SJSA1 (cell line): Measurements from ENCODE around the gene TP53TG5. TPM values are rescaled to one million over a fixed set of nuclear protein-coding genes. Genes with fewer than 3 reads are reported as not detected.

ENCODE experiments used
- DNase-seq, 2 experiments: peaks; one replicate each; pipeline ENCODE4 v3.0.0-alpha.2; 2015 to 2020; ENCODE audit warnings: low spot score in 2 of 2, low read depth in 1 of 2
- H3K27ac ChIP-seq: fragments of 250-450 bp; sonication (Bioruptor Pico); 2 replicates; pipeline ENCODE4 v1.5.1; 2020; ENCODE audit warnings: mild to moderate bottlenecking, moderate library complexity
- H3K27me3 ChIP-seq: fragments of 250-450 bp; sonication (Bioruptor Pico); replicated peaks from 2 replicates; pipeline ENCODE4 v1.5.1; 2020; ENCODE audit warnings: mild to moderate bottlenecking, moderate library complexity
- H3K36me3 ChIP-seq: fragments of 250-450 bp; sonication (Bioruptor Pico); 2 replicates; pipeline ENCODE4 v1.5.1; 2020; ENCODE audit warnings: mild to moderate bottlenecking
- H3K4me1 ChIP-seq: fragments of 250-450 bp; sonication (Bioruptor Pico); replicated peaks from 2 replicates; pipeline ENCODE4 v1.6.1; 2021; ENCODE audit warnings: mild to moderate bottlenecking
- H3K4me3 ChIP-seq: fragments of 250-450 bp; sonication (Bioruptor Pico); 2 replicates; pipeline ENCODE4 v1.5.1; 2020; ENCODE audit warnings: mild to moderate bottlenecking
- H3K9me3 ChIP-seq: fragments of 250-450 bp; sonication (Bioruptor Pico); replicated peaks from 2 replicates; pipeline ENCODE4 v1.5.1; 2020; ENCODE audit warnings: mild to moderate bottlenecking
- total RNA-seq: library from RNA; depleted of rRNA; stranded (reverse); fragments of >200 nt; shearing (Covaris generic); gene quantifications from 2 replicates; pipeline ENCODE4 v1.2.3, GENCODE V29; 2014

TP53TG5 gene
- total RNA-seq, 1 experiment from 2014 or later: not detected

DNA sequence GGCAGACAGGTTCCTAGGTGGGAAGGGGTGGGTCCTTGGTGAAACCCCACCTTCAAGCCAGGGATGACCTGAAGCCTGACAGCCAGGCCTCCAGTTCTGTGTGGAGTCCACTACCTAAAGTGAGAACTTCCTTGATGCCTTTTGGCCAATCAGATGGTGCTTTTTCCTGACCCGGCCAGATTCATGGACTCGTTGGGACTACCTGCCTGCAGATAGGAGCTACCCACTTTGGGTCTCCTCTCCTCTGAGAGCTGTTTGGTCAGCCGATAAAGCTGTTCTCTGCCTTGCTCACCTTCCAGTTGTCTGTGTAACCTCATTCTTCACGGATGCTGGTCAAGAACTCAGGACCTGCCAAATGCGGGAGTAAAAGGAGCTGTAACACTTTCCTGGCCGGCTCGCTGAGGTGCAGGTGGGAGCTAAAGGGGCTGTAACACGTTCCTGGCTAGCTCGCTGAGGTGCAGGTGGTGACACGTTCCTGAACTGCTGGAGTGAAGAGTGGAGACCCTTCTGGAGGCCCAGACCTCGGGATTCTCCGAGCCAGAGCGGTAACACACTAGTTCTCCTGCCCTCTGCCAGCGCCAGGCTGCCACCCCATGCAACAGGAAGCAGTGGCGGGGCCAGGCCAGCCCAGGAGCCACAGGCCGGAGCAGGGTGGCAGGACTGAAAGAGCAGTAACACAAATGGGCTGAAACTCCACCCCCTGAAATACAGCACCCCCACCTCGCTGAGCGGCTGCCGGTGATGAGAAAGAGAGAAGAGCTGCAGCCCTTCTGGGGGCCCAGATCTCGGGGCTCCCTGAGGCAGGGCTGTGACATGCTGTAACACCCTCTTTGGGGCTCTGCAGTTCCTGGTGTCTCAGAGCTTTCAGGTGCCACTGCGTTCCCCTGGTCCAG is 16.3 kb upstream of the TP53TG5 start:
- no peaks in the 10 kb centered on the region for H3K36me3 ChIP-seq
- no peak for DNase-seq
- H3K4me3 ChIP-seq: no peak overlapping the region
- no peaks in the 10 kb centered on the region for H3K4me1 ChIP-seq
- no peaks in the 10 kb centered on the region for H3K27me3 ChIP-seq
- no peak overlapping the region for H3K27ac ChIP-seq
- H3K9me3 ChIP-seq: no peaks in the 10 kb centered on the region

DNA sequence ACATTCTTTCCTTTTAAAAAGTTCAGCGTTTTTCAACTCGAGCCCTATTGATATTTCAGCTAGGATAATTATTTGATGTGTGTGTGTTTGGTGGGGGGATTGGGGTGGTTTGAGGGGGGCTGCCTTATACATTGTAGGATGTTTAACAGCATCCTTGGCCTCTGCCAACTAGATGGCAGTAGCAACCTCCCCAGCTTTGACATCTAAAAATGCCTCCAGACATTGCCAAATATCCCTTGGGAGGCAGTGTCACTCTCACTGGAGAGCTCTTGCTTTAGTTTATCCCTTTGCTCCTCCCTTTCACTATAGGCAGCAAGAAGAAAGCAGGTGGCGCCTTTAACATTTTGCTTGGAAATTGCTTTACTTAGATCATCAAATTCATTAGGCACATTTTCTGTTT is 14.6 kb upstream of the TP53TG5 start:
- Histone ChIP-seq H3K4me3 (no peak overlapping the region), H3K36me3 (no peaks in the 10 kb centered on the region), H3K27ac (no peak overlapping the region), H3K4me1 (no peaks in the 10 kb centered on the region), H3K9me3 (no peaks in the 10 kb centered on the region), H3K27me3 (no peaks in the 10 kb centered on the region)
- no peak for DNase-seq

DNA sequence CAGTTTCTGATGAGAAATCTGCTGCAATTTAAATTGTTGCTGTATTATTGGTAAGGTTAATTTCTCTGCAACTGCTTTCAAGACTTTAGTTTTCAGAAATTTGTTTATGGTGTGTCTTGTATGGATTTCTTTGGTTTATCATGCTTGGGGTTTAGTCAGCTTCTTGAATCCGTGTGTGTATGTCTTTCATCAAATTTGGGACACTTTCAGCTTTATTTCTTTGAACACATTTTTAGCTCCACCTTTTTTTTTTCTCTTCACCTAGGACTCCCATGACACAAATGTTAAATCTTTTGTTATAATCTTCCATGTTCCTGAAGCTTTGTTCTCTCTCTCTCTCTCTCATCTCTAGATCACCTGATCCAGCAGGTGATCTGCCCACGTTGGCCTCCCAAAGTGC is 13.4 kb upstream of the TP53TG5 start:
- Histone ChIP-seq H3K4me3 (no peak overlapping the region), H3K27me3 (no peaks in the 10 kb centered on the region), H3K4me1 (no peaks in the 10 kb centered on the region), H3K9me3 (no peaks in the 10 kb centered on the region), H3K27ac (no peak overlapping the region), H3K36me3 (no peaks in the 10 kb centered on the region)
- DNase-seq: no peak

DNA sequence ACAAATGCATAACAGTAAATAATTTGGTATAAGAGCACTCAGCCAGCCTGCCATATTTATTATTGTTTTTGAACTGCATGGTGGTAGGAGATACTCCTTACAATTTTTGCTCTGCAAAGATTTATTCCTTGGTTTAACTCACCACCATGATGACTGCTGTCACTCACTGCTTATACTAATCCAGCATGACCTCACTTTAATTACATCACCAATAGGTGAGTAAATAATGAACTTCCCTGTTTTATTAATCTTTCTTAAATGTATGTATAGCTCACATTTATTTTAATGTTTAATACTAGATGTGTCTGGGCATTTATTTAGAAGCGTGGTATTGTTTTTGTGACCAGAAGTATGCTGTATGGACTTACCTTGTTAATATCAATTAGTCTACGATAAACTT is 12.8 kb upstream of the TP53TG5 start:
- no peaks in the 10 kb centered on the region for H3K27me3 ChIP-seq
- DNase-seq: no peak
- H3K36me3 ChIP-seq: no peaks in the 10 kb centered on the region

DNA sequence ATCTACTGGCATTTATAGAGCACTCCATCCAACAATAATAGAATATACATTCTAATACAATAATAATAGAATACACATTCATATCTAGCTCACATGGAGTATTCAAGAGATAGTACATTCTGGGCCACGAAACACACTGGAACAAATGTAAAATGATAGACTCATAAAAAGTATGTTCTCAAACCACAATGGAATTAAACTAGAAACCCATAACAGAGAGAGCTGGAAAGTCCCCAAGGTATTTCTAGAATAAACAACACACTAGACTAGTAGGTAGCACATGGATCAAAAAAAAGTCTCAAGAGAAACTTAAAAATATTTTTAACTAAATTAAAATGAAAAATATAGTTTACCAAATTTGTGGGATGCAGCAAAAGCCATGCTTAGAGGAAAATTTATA is 9.1 kb upstream of the TP53TG5 start:
- DNase-seq: no peak
- Histone ChIP-seq H3K36me3 (0 out of 2 replicates have a peak, but pooled peaks cover under 1% of the 10 kb centered on the region), H3K27ac (no peak overlapping the region), H3K4me1 (peaks cover 8% of the 10 kb centered on the region), H3K27me3 (no peaks in the 10 kb centered on the region), H3K4me3 (no peak overlapping the region), H3K9me3 (no peaks in the 10 kb centered on the region)

More for the DNA sequence above, 12.8 kb upstream of the TP53TG5 start:
- Histone ChIP-seq H3K4me1 (no peaks in the 10 kb centered on the region), H3K4me3 (no peak overlapping the region), H3K9me3 (no peaks in the 10 kb centered on the region), H3K27ac (no peak overlapping the region)

DNA sequence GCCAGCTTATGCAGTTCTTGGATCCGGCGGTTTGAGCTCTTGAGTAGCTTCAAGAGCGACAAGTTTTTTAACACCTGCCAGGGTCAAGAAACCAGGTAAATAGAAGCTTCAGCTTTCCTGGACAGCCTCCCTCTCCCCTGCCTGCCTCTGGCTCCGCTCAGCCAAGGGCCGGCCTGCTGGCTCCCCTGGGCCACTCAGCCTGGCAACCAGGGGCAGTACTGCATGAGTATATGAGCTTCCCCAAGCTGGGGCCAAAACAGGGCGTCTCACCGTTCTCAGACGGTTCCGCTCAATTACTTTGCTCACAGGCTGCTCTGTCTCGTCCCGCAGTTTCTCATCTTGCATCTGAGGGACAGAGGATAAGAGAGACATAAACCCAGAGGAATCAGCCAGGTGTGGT is 856 bp downstream of the TP53TG5 start:
- no peaks in the 10 kb centered on the region for H3K9me3 ChIP-seq
- H3K4me3 ChIP-seq: no peak overlapping the region
- H3K4me1 ChIP-seq: 0 out of 2 replicates have a peak, but pooled peaks cover 3% of the 10 kb centered on the region
- H3K36me3 ChIP-seq: 0 out of 2 replicates have a peak, but pooled peaks cover 2% of the 10 kb centered on the region
- no peak overlapping the region for H3K27ac ChIP-seq
- no peaks in the 10 kb centered on the region for H3K27me3 ChIP-seq
- no peak for DNase-seq

DNA sequence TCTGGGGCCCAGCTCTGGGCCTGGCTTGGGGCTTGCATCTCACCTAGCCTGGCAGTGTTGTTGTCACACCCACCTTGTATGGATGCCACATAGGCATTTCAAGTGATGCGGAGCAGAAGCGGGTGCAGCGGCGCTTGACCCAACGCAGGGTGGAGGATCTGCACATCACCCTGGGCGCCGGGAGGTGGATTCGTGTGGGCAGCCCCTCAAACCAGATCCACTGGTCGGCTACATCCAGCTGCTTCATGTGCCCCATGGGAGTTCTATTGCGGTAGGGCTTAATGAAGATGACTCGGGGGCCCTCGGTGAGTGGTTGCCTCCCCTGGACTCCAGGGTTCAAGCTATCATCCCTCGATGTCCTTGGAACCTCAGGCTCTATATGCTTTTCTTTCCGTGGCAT is 3.2 kb downstream of the TP53TG5 start:
- no peak overlapping the region for H3K4me3 ChIP-seq
- H3K36me3 ChIP-seq: no peaks in the 10 kb centered on the region
- no peak for DNase-seq
- 0 out of 2 replicates have a peak, but pooled peaks cover 3% of the 10 kb centered on the region for H3K4me1 ChIP-seq
- no peaks in the 10 kb centered on the region for H3K27me3 ChIP-seq
- H3K27ac ChIP-seq: no peak overlapping the region
- H3K9me3 ChIP-seq: no peaks in the 10 kb centered on the region

DNA sequence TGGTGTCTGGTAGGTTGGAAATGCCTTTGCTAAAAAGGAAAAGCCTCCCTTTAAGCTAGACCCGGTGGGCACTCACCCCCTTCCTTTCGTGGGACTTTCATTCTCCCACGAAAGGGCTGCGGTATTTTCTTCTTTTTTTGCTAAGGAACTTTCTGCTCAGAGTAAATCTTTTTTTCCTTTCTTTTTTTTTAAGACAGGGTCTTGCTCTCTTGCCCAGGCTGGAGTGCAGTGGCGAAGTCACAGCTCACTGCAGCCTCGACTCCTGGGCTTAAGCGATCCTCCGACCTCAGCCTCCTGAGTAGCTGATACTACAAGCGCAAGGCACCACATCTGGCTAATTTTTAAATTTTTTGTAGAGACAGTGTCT is 4.0 kb downstream of the TP53TG5 start:
- H3K9me3 ChIP-seq: no peaks in the 10 kb centered on the region
- no peak overlapping the region for H3K4me3 ChIP-seq
- no peaks in the 10 kb centered on the region for H3K27me3 ChIP-seq
- H3K4me1 ChIP-seq: 0 out of 2 replicates have a peak, but pooled peaks cover 3% of the 10 kb centered on the region
- no peak overlapping the region for H3K27ac ChIP-seq
- H3K36me3 ChIP-seq: no peaks in the 10 kb centered on the region; the same call in 1 of the 2 replicates
- DNase-seq: no peak

DNA sequence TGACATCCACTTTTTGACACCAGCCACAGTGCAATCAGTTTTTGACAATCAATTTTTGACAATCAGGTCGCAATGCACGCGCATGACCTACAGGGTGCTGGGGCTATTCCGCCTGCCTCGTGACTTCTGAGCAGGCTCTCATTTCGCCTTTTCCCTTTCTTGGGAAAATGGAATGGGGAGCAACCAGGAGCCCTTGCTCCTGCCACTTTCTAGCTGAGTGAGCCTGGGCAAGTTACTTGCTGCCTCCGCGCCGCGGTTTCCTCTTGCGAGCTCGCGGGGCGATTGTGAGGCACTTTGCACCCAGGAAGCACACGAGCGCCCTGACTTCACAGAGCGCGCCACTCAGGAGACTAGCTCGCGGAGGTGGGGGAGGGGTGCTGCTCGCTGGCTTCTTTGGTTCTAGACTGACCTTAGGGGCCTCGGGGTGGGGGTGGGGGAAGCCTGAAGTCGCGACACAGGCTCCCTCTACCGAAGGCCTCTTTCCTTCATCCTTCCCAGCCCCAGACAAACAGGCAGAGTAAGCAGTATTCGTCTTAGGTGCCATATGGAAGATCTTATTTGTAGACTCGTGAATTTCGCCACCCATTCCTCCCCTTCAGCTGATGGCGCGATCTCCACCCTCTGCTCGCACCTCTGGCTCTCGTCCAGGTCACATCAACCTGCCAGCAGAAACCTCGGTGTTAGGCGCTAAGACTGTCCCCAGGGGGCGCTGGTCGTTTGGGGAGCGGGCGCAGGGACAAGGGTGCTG is 4.6 kb downstream of the TP53TG5 start:
- H3K9me3 ChIP-seq: no peaks in the 10 kb centered on the region
- peak; percentile 48 to 79 for DNase-seq
- H3K27ac ChIP-seq: no peak overlapping the region
- H3K27me3 ChIP-seq: no peaks in the 10 kb centered on the region
- peaks cover under 1% of the 10 kb centered on the region; the same call in 1 of the 2 replicates for H3K36me3 ChIP-seq
- 0 out of 2 replicates have a peak, but pooled peaks cover 3% of the 10 kb centered on the region for H3K4me1 ChIP-seq
- H3K4me3 ChIP-seq: no peak overlapping the region

DNA sequence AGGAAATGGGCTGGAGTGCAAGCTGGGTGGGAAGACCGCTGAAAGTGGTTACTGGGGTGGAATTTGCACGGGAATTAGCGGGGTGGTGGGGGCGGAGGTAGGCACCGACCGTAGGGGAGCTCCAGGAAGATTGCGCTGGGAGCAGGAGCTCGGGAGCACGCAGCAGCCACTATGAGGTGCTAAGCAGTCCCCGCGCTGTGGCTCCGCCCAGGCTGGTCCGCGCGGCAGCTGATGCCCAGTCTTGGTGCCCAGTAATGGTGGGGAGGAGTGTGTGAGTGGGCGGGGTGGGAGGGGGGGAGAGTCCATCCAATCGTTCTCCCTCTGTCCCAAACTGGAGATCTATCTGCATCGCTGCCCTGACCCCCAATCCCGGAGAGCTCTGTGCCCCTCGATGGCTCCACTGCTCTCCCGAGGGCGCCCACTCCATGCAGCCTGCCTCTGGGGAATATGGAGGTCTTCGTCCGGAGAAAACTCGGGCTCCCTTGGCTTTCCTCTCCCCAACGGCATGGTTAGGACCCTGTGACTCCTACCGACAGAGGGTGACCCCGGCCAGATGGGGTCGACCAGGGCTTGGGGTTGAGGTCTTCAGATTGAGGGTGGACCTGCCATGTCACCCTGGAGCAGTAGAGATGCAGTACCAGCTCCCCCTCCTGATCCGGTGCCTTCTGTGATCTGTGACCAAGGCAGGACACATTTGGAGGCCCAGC is 5.3 kb downstream of the TP53TG5 start:
- DNase-seq: no peak
- Histone ChIP-seq H3K4me1 (0 out of 2 replicates have a peak, but pooled peaks cover 3% of the 10 kb centered on the region), H3K36me3 (peaks cover 4% of the 10 kb centered on the region; the same call in 1 of the 2 replicates), H3K4me3 (no peak overlapping the region), H3K27ac (no peak overlapping the region), H3K9me3 (no peaks in the 10 kb centered on the region), H3K27me3 (no peaks in the 10 kb centered on the region)

DNA sequence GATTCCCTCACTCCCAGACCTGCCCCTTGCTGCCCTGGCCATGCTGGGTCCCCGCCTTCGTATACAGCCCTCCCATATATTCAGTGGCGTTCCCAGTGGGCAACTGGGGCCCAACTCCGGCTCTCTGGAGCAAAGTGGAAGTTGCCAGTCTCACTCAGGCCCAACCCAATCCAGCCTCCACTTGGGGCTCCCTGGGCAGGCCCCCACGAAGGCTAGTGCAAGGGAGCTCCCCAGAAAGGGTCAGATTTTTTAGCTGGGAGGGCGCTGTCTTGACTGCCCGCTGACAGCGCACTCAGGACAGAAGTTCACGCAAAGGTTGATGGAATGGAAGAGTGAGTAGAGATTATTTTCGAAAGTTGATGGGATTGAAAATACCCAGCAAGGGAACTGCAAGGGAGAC is 5.9 kb downstream of the TP53TG5 start:
- 0 out of 2 replicates have a peak, but pooled peaks cover 3% of the 10 kb centered on the region for H3K4me1 ChIP-seq
- no peaks in the 10 kb centered on the region for H3K9me3 ChIP-seq
- H3K4me3 ChIP-seq: no peak overlapping the region
- H3K27ac ChIP-seq: no peak overlapping the region
- peaks cover 4% of the 10 kb centered on the region; the same call in 1 of the 2 replicates for H3K36me3 ChIP-seq
- no peaks in the 10 kb centered on the region for H3K27me3 ChIP-seq
- no peak for DNase-seq

DNA sequence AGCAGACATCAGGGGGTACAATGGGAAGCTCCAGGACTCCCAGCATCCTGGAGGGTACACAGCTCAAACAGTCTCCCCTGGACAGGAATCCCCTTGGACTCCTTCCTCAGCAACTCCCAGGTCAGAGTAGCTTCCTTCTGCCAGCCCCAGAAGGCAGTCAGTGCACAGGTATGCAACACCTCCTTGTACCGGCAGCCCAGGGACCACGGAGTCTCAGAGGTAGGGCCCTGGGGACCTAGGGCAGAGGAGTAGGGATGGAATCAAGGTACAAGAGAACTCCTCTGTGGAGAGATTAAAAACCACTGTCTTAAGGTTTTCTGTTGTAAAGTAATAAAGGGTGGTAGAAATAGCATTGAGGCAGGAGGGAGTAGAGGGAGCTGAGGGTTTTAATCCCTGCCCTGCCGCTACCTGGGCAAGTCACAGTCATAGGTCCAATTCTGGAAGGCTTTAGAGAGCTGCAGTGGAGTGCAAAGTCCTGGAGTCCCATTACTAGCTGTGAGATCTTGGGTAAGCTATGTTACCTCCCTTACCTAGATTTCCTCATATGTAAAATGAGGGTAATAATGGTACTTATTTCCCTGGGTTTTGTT is 7.5 kb downstream of the TP53TG5 start:
- no peak overlapping the region for H3K4me3 ChIP-seq

More for the DNA sequence above, 7.5 kb downstream of the TP53TG5 start:
- 0 out of 2 replicates have a peak, but pooled peaks cover 3% of the 10 kb centered on the region for H3K4me1 ChIP-seq
- H3K27ac ChIP-seq: no peak overlapping the region
- DNase-seq: no peak
- H3K36me3 ChIP-seq: peaks cover 4% of the 10 kb centered on the region; the same call in 1 of the 2 replicates
- no peaks in the 10 kb centered on the region for H3K9me3 ChIP-seq
- no peaks in the 10 kb centered on the region for H3K27me3 ChIP-seq
